Kidney (tissue), 14 donors: ENCODE data around the gene BTBD9. TPM values are rescaled to one million over a fixed set of nuclear protein-coding genes. Genes with fewer than 3 reads are reported as not detected.

Source experiments
- DNase-seq, 5 donors: peaks; one replicate each; pipeline ENCODE4 v3.0.0-alpha.2; 2013 to 2020
- FAIRE-seq: peaks from 2 replicates; lab custom pipeline; 2012; peaks lifted over from hg19 to GRCh38; lab: Jason Lieb, UNC
- H3K27ac ChIP-seq, 2 donors: one replicate each; pipeline ENCODE4 v1.7.0; 2013; ENCODE audit warnings: low read depth in 2 of 2, low read length in 2 of 2, inconsistent platforms in 1 of 2
- H3K27me3 ChIP-seq: one replicate; pipeline ENCODE4 v1.7.1; 2013; ENCODE audit warnings: low read length, inconsistent platforms; ENCODE audit not compliant: control insufficient read depth, insufficient read depth
- H3K36me3 ChIP-seq, 3 donors: one replicate each; pipeline versions ENCODE4 v1.7.0 to v1.7.1; 2013; ENCODE audit warnings: low read length in 3 of 3, control low read depth in 1 of 3, inconsistent platforms in 1 of 3; ENCODE audit not compliant: insufficient read depth in 3 of 3, control insufficient read depth in 2 of 3
- H3K4me1 ChIP-seq, 3 donors: one replicate each; pipeline versions ENCODE4 v1.7.0 to v1.7.1; 2013; ENCODE audit warnings: low read length in 3 of 3, inconsistent platforms in 1 of 3, low read depth in 1 of 3; ENCODE audit not compliant: control insufficient read depth in 2 of 3, insufficient read depth in 2 of 3
- H3K4me3 ChIP-seq, 3 donors: one replicate each; pipeline versions ENCODE4 v1.7.0 to v1.8.1; 2013; ENCODE audit warnings: low read length in 3 of 3, control low read depth in 1 of 3, inconsistent platforms in 1 of 3
- H3K9ac ChIP-seq, 3 donors: one replicate each; pipeline versions ENCODE4 v1.7.0 to v1.7.1; 2013; ENCODE audit warnings: low read length in 3 of 3, control low read depth in 1 of 3, inconsistent platforms in 1 of 3
- H3K9me3 ChIP-seq, 3 donors: one replicate each; pipeline versions ENCODE4 v1.7.0 to v1.7.1; 2013; ENCODE audit warnings: low read length in 3 of 3, control low read depth in 1 of 3, inconsistent platforms in 1 of 3; ENCODE audit not compliant: control insufficient read depth in 2 of 3, insufficient read depth in 1 of 3
- intact Hi-C: fragments of 100-400 bp; cut with DNase I; formaldehyde crosslinking; loops from one replicate; pipeline ENCODE4 v1.11.1; 2022
- polyA plus RNA-seq: library from polyadenylated mRNA; stranded (reverse); fragments of 350-450 nt; fragmentation: Illumina TruSeq; extraction: RNeasy Lipid Tissue Mini Kit (QIAGEN cat#74804); gene quantifications from one replicate; pipeline ENCODE4 v1.2.3, GENCODE V29; 2014; ENCODE audit warnings: low read depth, low replicate concordance; ENCODE audit not compliant: insufficient read depth
- total RNA-seq: library from RNA; stranded (reverse); fragmentation: NEBNext Ultra II Directional; extraction: Animal tissue kit (Norgen Biotek cat#: 25700); gene quantifications from one replicate; pipeline ENCODE4 v1.2.1, GENCODE V29; 2021
- TF ChIP-seq, protein P1 (sequence below): IDR thresholded peaks from 3 replicates; pipeline ENCODE4 v1.5.1; 2012; ENCODE audit warnings: mild to moderate bottlenecking, moderate library complexity, borderline replicate concordance; ENCODE audit not compliant: insufficient read depth; ENCODE audit errors: extremely low read depth
- donor health status: control.
- donor health status: control.
- donor health status: control.
- donor health status: control.
- donor health status: control.
- donor health status: DM: yes; HTN: yes; CAD: no.
- donor health status: Normal renal cell carcinoma (clear cell type).

The BTBD9 gene
- total and polyA plus RNA-seq, 2 donors from 2014 or later: 4.2 to 29.9 TPM

DNA sequence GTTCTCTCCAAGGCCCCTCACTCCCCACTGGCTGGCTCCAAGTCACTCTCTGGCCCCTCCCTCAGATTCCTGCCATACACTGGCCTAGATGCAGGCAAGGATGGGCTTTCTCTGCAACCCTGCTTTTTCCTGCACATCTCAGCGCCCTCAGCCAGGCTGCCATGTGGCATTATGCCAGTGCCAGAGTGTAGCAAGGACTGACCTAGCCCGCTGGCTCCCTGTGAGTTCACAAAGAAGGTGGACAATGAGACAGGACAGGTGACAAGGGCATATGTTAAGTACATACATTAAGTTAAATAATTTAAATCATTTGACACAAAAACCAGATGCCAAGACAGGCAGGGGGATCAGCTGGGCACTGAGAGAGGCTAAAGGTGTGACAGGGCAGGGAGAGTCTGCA, 425.6 kb downstream of the BTBD9 start:
- Histone ChIP-seq H3K9me3 (no peaks in the 10 kb centered on the region), H3K27me3 (no peaks in the 10 kb centered on the region), H3K27ac (no peak overlapping the region), H3K4me3 (no peak overlapping the region), H3K4me1 (peaks cover 0 to 6% (median 4%) of the 10 kb centered on the region in 3 donors), H3K9ac (no peak overlapping the region), H3K36me3 (no peaks in the 10 kb centered on the region)
- intact Hi-C loops: no loop called here
- TF ChIP-seq, protein P1, sequence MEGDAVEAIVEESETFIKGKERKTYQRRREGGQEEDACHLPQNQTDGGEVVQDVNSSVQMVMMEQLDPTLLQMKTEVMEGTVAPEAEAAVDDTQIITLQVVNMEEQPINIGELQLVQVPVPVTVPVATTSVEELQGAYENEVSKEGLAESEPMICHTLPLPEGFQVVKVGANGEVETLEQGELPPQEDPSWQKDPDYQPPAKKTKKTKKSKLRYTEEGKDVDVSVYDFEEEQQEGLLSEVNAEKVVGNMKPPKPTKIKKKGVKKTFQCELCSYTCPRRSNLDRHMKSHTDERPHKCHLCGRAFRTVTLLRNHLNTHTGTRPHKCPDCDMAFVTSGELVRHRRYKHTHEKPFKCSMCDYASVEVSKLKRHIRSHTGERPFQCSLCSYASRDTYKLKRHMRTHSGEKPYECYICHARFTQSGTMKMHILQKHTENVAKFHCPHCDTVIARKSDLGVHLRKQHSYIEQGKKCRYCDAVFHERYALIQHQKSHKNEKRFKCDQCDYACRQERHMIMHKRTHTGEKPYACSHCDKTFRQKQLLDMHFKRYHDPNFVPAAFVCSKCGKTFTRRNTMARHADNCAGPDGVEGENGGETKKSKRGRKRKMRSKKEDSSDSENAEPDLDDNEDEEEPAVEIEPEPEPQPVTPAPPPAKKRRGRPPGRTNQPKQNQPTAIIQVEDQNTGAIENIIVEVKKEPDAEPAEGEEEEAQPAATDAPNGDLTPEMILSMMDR: no peak
- DNase-seq (no peak), FAIRE-seq (no peak)

DNA sequence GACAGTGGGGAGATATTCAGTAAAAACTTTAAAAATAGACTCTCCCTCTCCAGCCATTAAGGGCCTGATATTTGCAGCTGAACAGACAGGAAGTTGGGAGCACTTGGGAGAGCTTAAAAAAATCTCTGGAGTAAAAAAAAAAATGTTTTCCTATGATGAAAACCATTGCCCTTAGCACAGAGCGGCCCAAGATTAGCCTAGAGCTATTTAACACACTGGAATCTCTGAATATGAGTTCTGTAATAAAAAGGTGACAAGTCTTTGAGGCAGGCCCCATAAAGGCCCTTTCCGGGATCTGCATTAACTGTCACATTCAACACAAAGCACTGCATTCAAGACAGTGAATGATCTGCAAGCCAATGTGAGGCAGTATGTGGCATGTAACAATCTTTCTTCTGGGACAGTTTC, 426.5 kb downstream of the BTBD9 start:
- intact Hi-C loops: no loop called here
- no peak for FAIRE-seq
- TF ChIP-seq, protein P1: no peak
- H3K36me3 ChIP-seq: no peaks in the 10 kb centered on the region
- H3K27ac ChIP-seq: no peak overlapping the region
- H3K9me3 ChIP-seq: no peaks in the 10 kb centered on the region
- no peak overlapping the region for H3K4me3 ChIP-seq
- no peak overlapping the region for H3K9ac ChIP-seq
- DNase-seq: no peak
- no peaks in the 10 kb centered on the region for H3K27me3 ChIP-seq
- H3K4me1 ChIP-seq: peaks cover 0 to 6% (median 4%) of the 10 kb centered on the region in 3 donors

GRCh38 chr6:38212579-38212978, 427.1 kb downstream of the BTBD9 start:
- Histone ChIP-seq H3K9me3 (no peaks in the 10 kb centered on the region), H3K4me3 (no peak overlapping the region), H3K27ac (no peak overlapping the region), H3K9ac (no peak overlapping the region), H3K36me3 (no peaks in the 10 kb centered on the region), H3K27me3 (no peaks in the 10 kb centered on the region), H3K4me1 (peaks cover 0 to 6% (median 4%) of the 10 kb centered on the region in 3 donors)
- DNase-seq: no peak
- TF ChIP-seq, protein P1: no peak
- intact Hi-C loops: no loop called here
- FAIRE-seq: no peak

DNA sequence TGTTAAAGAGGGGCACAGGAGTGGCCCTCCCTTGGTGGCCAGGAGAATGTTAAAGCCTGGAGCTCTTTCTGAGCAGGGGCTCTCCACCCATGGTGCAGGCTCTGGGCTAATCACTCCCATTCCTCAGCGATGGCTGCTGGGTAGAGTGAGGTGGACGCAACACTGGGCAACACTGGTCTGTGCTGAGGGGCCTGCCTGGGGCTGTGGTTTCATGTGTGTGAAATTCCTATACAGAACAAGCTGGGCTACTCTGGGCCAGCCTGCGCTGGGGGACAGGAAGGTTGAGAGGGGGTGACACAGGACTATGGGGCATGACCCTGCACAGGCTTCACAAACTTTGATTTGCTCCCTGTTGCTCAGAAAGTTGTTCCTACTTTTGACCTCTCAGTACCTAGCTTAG, 427.6 kb downstream of the BTBD9 start:
- H3K36me3 ChIP-seq: no peaks in the 10 kb centered on the region
- intact Hi-C loops: no loop called here
- H3K9ac ChIP-seq: no peak overlapping the region
- H3K9me3 ChIP-seq: no peaks in the 10 kb centered on the region
- no peak overlapping the region for H3K4me3 ChIP-seq
- H3K27ac ChIP-seq: no peak overlapping the region
- H3K4me1 ChIP-seq: peaks cover 0 to 6% (median 4%) of the 10 kb centered on the region in 3 donors
- FAIRE-seq (no peak), DNase-seq (no peak)
- H3K27me3 ChIP-seq: no peaks in the 10 kb centered on the region
- TF ChIP-seq, protein P1: no peak
